GM19239 (cell line): ENCODE data around the gene NBL1.
"Not testable (repeated sequence)": the region's sequence is repeated elsewhere in the genome, so short reads cannot be mapped to it uniquely, and the experiment has no call there.

Experiments used
- DNase-seq: peaks from one replicate; pipeline ENCODE4 v3.0.0; 2011; ENCODE audit warnings: low spot score; ENCODE audit not compliant: insufficient read length
- FAIRE-seq: peaks from 2 replicates; lab custom pipeline; 2011; peaks lifted over from hg19 to GRCh38; lab: Jason Lieb, UNC

NBL1 gene

GRCh38 chr1:19621274-19621950, 22.7 kb upstream of the NBL1 start:
- no peak for FAIRE-seq
- no peak for DNase-seq

- no peak for FAIRE-seq
These were observed 21.9 kb upstream of the NBL1 start for GRCh38 chr1:19622204-19622603.

GRCh38 chr1:19623523-19623922, 20.6 kb upstream of the NBL1 start:
- DNase-seq = no peak
- no peak for FAIRE-seq

More at GRCh38 chr1:19622204-19622603, 21.9 kb upstream of the NBL1 start:
- no peak for DNase-seq

GRCh38 chr1:19625291-19625937, 18.7 kb upstream of the NBL1 start:
- DNase-seq (no peak), FAIRE-seq (no peak)

GRCh38 chr1:19628879-19629278, 15.2 kb upstream of the NBL1 start:
- FAIRE-seq (no peak), DNase-seq (no peak)

GRCh38 chr1:19629357-19629756, 14.8 kb upstream of the NBL1 start:
- no peak for FAIRE-seq
- DNase-seq = no peak

GRCh38 chr1:19630192-19630591, 13.9 kb upstream of the NBL1 start:
- not testable (repeated sequence) for DNase-seq, FAIRE-seq

- FAIRE-seq = no peak
- no peak for DNase-seq
These were observed 13.3 kb upstream of the NBL1 start for GRCh38 chr1:19630720-19631395.

- FAIRE-seq (no peak), DNase-seq (no peak)
These were observed 11.9 kb upstream of the NBL1 start for GRCh38 chr1:19632211-19632610.

GRCh38 chr1:19633106-19633505, 11.0 kb upstream of the NBL1 start:
- DNase-seq (no peak), FAIRE-seq (no peak)

- not testable (repeated sequence) for DNase-seq
These were observed 9.0 kb upstream of the NBL1 start for GRCh38 chr1:19635064-19635463.

GRCh38 chr1:19635646-19636045, 8.5 kb upstream of the NBL1 start:
- DNase-seq = no peak
- no peak for FAIRE-seq

More at GRCh38 chr1:19635064-19635463, 9.0 kb upstream of the NBL1 start:
- FAIRE-seq = not testable (repeated sequence)

- DNase-seq (no peak), FAIRE-seq (no peak)
These were observed 8.0 kb upstream of the NBL1 start for GRCh38 chr1:19636065-19636464.

GRCh38 chr1:19636749-19637148, 7.4 kb upstream of the NBL1 start:
- FAIRE-seq, DNase-seq: not testable (repeated sequence)

GRCh38 chr1:19637606-19638005, 6.5 kb upstream of the NBL1 start:
- no peak for DNase-seq
- FAIRE-seq = no peak

GRCh38 chr1:19639228-19639627, 4.9 kb upstream of the NBL1 start:
- not testable (repeated sequence) for DNase-seq, FAIRE-seq

- no peak for FAIRE-seq
These were observed 4.1 kb upstream of the NBL1 start for GRCh38 chr1:19639999-19640362.

GRCh38 chr1:19640363-19641316, 3.5 kb upstream of the NBL1 start:
- DNase-seq = no peak

More at GRCh38 chr1:19639999-19640362, 4.1 kb upstream of the NBL1 start:
- DNase-seq = no peak

GRCh38 chr1:19643121-19643520, 990 bp upstream of the NBL1 start:
- no peak for FAIRE-seq

More at GRCh38 chr1:19640363-19641316, 3.5 kb upstream of the NBL1 start:
- no peak for FAIRE-seq

GRCh38 chr1:19644395-19644680, 227 bp downstream of the NBL1 start:
- DNase-seq = peak; percentile 54
- FAIRE-seq = no peak

More at GRCh38 chr1:19643121-19643520, 990 bp upstream of the NBL1 start:
- no peak for DNase-seq
